GM12891 (cell line): ENCODE measurements around the gene RBSN.
"Not testable (repeated sequence)": the region's sequence is repeated elsewhere in the genome, so short reads cannot be mapped to it uniquely, and the experiment has no call there.

Experiments used
- POLR2A ChIP-seq: IDR thresholded peaks from 2 replicates; pipeline ENCODE4 v1.6.1; 2011; ENCODE audit warnings: low read depth, low read length, control low read depth
- POLR2AphosphoS5 ChIP-seq: IDR thresholded peaks from 2 replicates; pipeline ENCODE4 v1.6.1; 2011; ENCODE audit warnings: low read depth, low read length, control low read depth
- POU2F2 ChIP-seq: IDR thresholded peaks from 2 replicates; pipeline ENCODE4 v1.6.1; 2011; ENCODE audit warnings: low read depth, mild to moderate bottlenecking, control low read depth, low read length, moderate library complexity
- SPI1 ChIP-seq: IDR thresholded peaks from 2 replicates; pipeline ENCODE4 v1.6.1; 2011; ENCODE audit warnings: low read depth, low read length, control low read depth
- TAF1 ChIP-seq: IDR thresholded peaks from 2 replicates; pipeline ENCODE4 v1.6.1; 2011; ENCODE audit warnings: low read depth, low read length, control low read depth

- not testable (repeated sequence) for TF ChIP-seq POLR2A, TAF1, POLR2AphosphoS5, SPI1, POU2F2
Observed at GRCh38 chr3:15134968-15135367, 36.0 kb upstream of the RBSN start.
